T-cell (primary cell): ENCODE data around the gene MMEL1. TPM values are rescaled to one million over a fixed set of nuclear protein-coding genes. Genes with fewer than 3 reads are reported as not detected.

Experiments
- ATAC-seq, 4 experiments: fragments of 200-7000 bp in 3 of 4; fragments of 150-1000 bp in 1 of 4; cut with Tn5 transposase; replicated peaks in 1 of 4; 1 replicate in 3 of 4; 2 replicates in 1 of 4; pipeline ENCODE4 v1.10.0; 2021; ENCODE audit warnings: moderate library complexity in 3 of 4, mild to moderate bottlenecking in 2 of 4, moderate number of reproducible peaks in 1 of 4
- CTCF ChIA-PET, 2 donors: fragments of 300-600 bp; sonication (Branson Sonifier 250); formaldehyde crosslinking; loops; one replicate each; lab custom pipeline; 2022; ENCODE audit warnings: antibody characterized with exemption in 2 of 2; lab: Charles Lee
- POLR2A ChIA-PET, 2 donors: fragments of 300-600 bp; sonication (Branson Sonifier 250); formaldehyde crosslinking; loops; one replicate each; lab custom pipeline; 2022; ENCODE audit warnings: antibody characterized with exemption in 2 of 2; lab: Charles Lee
- DNase-seq, 35 experiments: peaks; one replicate each; pipeline versions ENCODE4 v3.0.0 to v3.0.0-alpha.2; 2013 to 2023
- H3K27ac ChIP-seq: one replicate; pipeline ENCODE4 v1.5.1; 2013; ENCODE audit warnings: low read length
- H3K27me3 ChIP-seq, 2 experiments: replicated peaks in 1 of 2; 1 replicate in 1 of 2; 2 replicates in 1 of 2; pipeline versions ENCODE4 v1.6.1 to v1.7.0; 2013; ENCODE audit warnings: low read length in 1 of 2, mixed read lengths in 1 of 2; ENCODE audit not compliant: control insufficient read depth in 2 of 2, insufficient read depth in 2 of 2; ENCODE audit errors: extremely low read depth in 1 of 2
- H3K36me3 ChIP-seq, 2 donors: 1 replicate in 1 of 2; 2 replicates in 1 of 2; pipeline versions ENCODE4 v1.6.1 to v1.7.0; 2013; ENCODE audit warnings: low read length in 1 of 2; ENCODE audit not compliant: control insufficient read depth in 2 of 2, insufficient read depth in 1 of 2; ENCODE audit errors: extremely low read depth in 1 of 2
- H3K4me1 ChIP-seq, 2 experiments: 1 replicate in 1 of 2; 2 replicates in 1 of 2; pipeline versions ENCODE4 v1.6.1 to v1.7.0; 2013; ENCODE audit warnings: low read length in 2 of 2, mixed read lengths in 1 of 2; ENCODE audit not compliant: insufficient read depth in 2 of 2, control insufficient read depth in 1 of 2; ENCODE audit errors: extremely low read depth in 1 of 2
- H3K4me3 ChIP-seq, 2 donors: 1 replicate in 1 of 2; 2 replicates in 1 of 2; pipeline versions ENCODE4 v1.5.1 to v1.7.0; 2013; ENCODE audit warnings: mild to moderate bottlenecking in 2 of 2, low read length in 1 of 2, moderate library complexity in 1 of 2; ENCODE audit not compliant: control insufficient read depth in 1 of 2; ENCODE audit errors: extremely low read depth in 1 of 2
- H3K9me3 ChIP-seq: 2 replicates; pipeline ENCODE4 v1.7.0; 2013
- H3K27ac Mint-ChIP-seq, 2 donors: one replicate each; pipeline ENCODE4 v1.8.0; 2020 to 2021; ENCODE audit warnings: mild to moderate bottlenecking in 2 of 2, mixed read lengths in 2 of 2
- H3K27me3 Mint-ChIP-seq, 2 donors: one replicate each; pipeline ENCODE4 v1.8.0; 2021 to 2022; ENCODE audit warnings: mixed read lengths in 2 of 2
- H3K36me3 Mint-ChIP-seq: one replicate; pipeline ENCODE4 v1.8.0; 2021; ENCODE audit warnings: mixed read lengths
- H3K4me1 Mint-ChIP-seq, 3 donors: one replicate each; pipeline ENCODE4 v1.8.0; 2020 to 2022; ENCODE audit warnings: mixed read lengths in 3 of 3, mild to moderate bottlenecking in 1 of 3
- H3K4me3 Mint-ChIP-seq, 3 donors: one replicate each; pipeline ENCODE4 v1.8.0; 2020 to 2022; ENCODE audit warnings: mild to moderate bottlenecking in 3 of 3, mixed read lengths in 3 of 3, moderate library complexity in 3 of 3
- H3K9me3 Mint-ChIP-seq, 3 donors: one replicate each; pipeline ENCODE4 v1.8.0; 2020 to 2022; ENCODE audit warnings: mixed read lengths in 3 of 3
- WGBS: methylation state at CpG from one replicate; pipeline ENCODE4 v1.1.5; 2013; ENCODE audit warnings: missing lambda C conversion rate; ENCODE audit not compliant: insufficient coverage; 5-methylcytosine and 5-hydroxymethylcytosine counted together
- total RNA-seq, 35 experiments: library from RNA in 6 of 35; stranded (reverse) in 6 of 35; fragments of 120-200 nt in 1 of 35; gene quantifications; one replicate each; pipeline versions ENCODE4 v1.2.1 to v1.2.4 and lab custom pipeline; 2013 to 2026

The MMEL1 gene
- total RNA-seq, 5 donors from 2014 or later (not counting 1 experiment from before 2014, with no cell fraction given): 0.72 to 3.3 (median 1.0) TPM

- Histone ChIP-seq H3K27ac (no peak overlapping the region), H3K9me3 (no peaks in the 10 kb centered on the region), H3K4me3 (no peak overlapping the region), H3K36me3 (no peaks in the 10 kb centered on the region), H3K4me1 (peaks cover 0 to under 1% of the 10 kb centered on the region in 2 experiments), H3K27me3 (peaks cover 0 to 46% of the 10 kb centered on the region in 2 experiments)
- ChIA-PET POLR2A (no interaction called here), CTCF (no interaction called here)
- Mint-ChIP-seq H3K27me3 (peaks cover 0 to 15% of the 10 kb centered on the region in 2 donors), H3K27ac (no peak overlapping the region), H3K36me3 (no peaks in the 10 kb centered on the region), H3K4me3 (no peak overlapping the region), H3K9me3 (peaks cover 0 to 5% (median 0%) of the 10 kb centered on the region in 3 donors), H3K4me1 (no peaks in the 10 kb centered on the region)
- ATAC-seq: no peak
- WGBS: 100% methylated on average over 1 of the region's 3 CpGs
- DNase-seq: no peak
Measured at GRCh38 chr1:2598329-2598931, 34.4 kb downstream of the MMEL1 start.

GRCh38 chr1:2597441-2598328 lies 35.1 kb downstream of the MMEL1 start:
- H3K27ac Mint-ChIP-seq: no peak overlapping the region
- no peak overlapping the region for H3K27ac ChIP-seq
- no peak overlapping the region for H3K4me3 ChIP-seq
- peaks cover 0 to 42% of the 10 kb centered on the region in 2 experiments for H3K27me3 ChIP-seq
- H3K4me1 ChIP-seq: peaks cover 0 to 8% of the 10 kb centered on the region in 2 experiments
- no peaks in the 10 kb centered on the region for H3K9me3 ChIP-seq
- CTCF ChIA-PET: no interaction called here
- H3K36me3 Mint-ChIP-seq: no peaks in the 10 kb centered on the region
- POLR2A ChIA-PET: no interaction called here
- H3K4me3 Mint-ChIP-seq: no peak overlapping the region
- no peak for DNase-seq
- ATAC-seq: no peak
- H3K36me3 ChIP-seq: no peaks in the 10 kb centered on the region
- peaks cover 0 to 5% (median 0%) of the 10 kb centered on the region in 3 donors for H3K9me3 Mint-ChIP-seq
- WGBS: 81% methylated on average over 29 of the region's 34 CpGs
- H3K27me3 Mint-ChIP-seq: peaks cover 0 to 13% of the 10 kb centered on the region in 2 donors
- peaks cover 0 to 3% (median 0%) of the 10 kb centered on the region in 3 donors for H3K4me1 Mint-ChIP-seq

GRCh38 chr1:2596530-2597333 lies 36.1 kb downstream of the MMEL1 start:
- Histone ChIP-seq H3K27me3 (peaks cover 0 to 41% of the 10 kb centered on the region in 2 experiments), H3K4me3 (no peak overlapping the region), H3K4me1 (peaks cover 0 to 14% of the 10 kb centered on the region in 2 experiments), H3K9me3 (no peaks in the 10 kb centered on the region), H3K36me3 (no peaks in the 10 kb centered on the region), H3K27ac (no peak overlapping the region)
- Mint-ChIP-seq H3K27ac (no peak overlapping the region), H3K36me3 (no peaks in the 10 kb centered on the region), H3K9me3 (peaks cover 0 to 5% (median 0%) of the 10 kb centered on the region in 3 donors), H3K27me3 (peaks cover 0 to 8% of the 10 kb centered on the region in 2 donors), H3K4me3 (no peak overlapping the region), H3K4me1 (peaks cover 0 to 7% (median 0%) of the 10 kb centered on the region in 3 donors)
- POLR2A ChIA-PET: interaction anchor here in 1 of 2 donors (0.6 kb wide), 1 partner anchor 12 kb away, joined by 3 read pairs; no protein-coding TSS in a partner anchor
- no peak for DNase-seq
- no peak for ATAC-seq
- CTCF ChIA-PET: no interaction called here
- 82% methylated on average over 19 of the region's 28 CpGs for WGBS

GRCh38 chr1:2595812-2596529 lies 36.8 kb downstream of the MMEL1 start:
- Histone ChIP-seq H3K27ac (no peak overlapping the region), H3K9me3 (no peaks in the 10 kb centered on the region), H3K27me3 (peaks cover 0 to 41% of the 10 kb centered on the region in 2 experiments), H3K4me3 (no peak overlapping the region), H3K36me3 (no peaks in the 10 kb centered on the region), H3K4me1 (peaks cover 0 to 14% of the 10 kb centered on the region in 2 experiments)
- Mint-ChIP-seq H3K27me3 (peaks cover 0 to 5% of the 10 kb centered on the region in 2 donors), H3K9me3 (peaks cover 0 to 5% (median 0%) of the 10 kb centered on the region in 3 donors), H3K4me3 (no peak overlapping the region), H3K4me1 (peaks cover 0 to 8% (median 0%) of the 10 kb centered on the region in 3 donors), H3K27ac (no peak overlapping the region), H3K36me3 (no peaks in the 10 kb centered on the region)
- CTCF ChIA-PET: no interaction called here
- WGBS: 87% methylated on average over 27 of the region's 31 CpGs
- DNase-seq (no peak), ATAC-seq (no peak)
- POLR2A ChIA-PET: interaction anchor here (0.6 kb wide), 2 partner anchors 12 to 173 kb away, joined by 3 read pairs; no protein-coding TSS in a partner anchor

- H3K27ac ChIP-seq: no peak overlapping the region
- peaks cover 0 to 41% of the 10 kb centered on the region in 2 experiments for H3K27me3 ChIP-seq
- H3K27ac Mint-ChIP-seq: no peak overlapping the region
- no peaks in the 10 kb centered on the region for H3K36me3 Mint-ChIP-seq
- peaks cover 0 to 14% of the 10 kb centered on the region in 2 experiments for H3K4me1 ChIP-seq
- no peak for DNase-seq
- peaks cover 0 to 8% (median 0%) of the 10 kb centered on the region in 3 donors for H3K4me1 Mint-ChIP-seq
- peaks cover 0 to 5% (median 0%) of the 10 kb centered on the region in 3 donors for H3K9me3 Mint-ChIP-seq
- H3K4me3 ChIP-seq: no peak overlapping the region
- CTCF ChIA-PET: no interaction called here
- H3K27me3 Mint-ChIP-seq: peaks cover 0 to 5% of the 10 kb centered on the region in 2 donors
- H3K9me3 ChIP-seq: no peaks in the 10 kb centered on the region
- 88% methylated on average over 18 of the region's 19 CpGs for WGBS
- no peak for ATAC-seq
- POLR2A ChIA-PET: interaction anchor here in 1 of 2 donors (0.6 kb wide), 1 partner anchor 172 kb away, joined by 3 read pairs; no protein-coding TSS in a partner anchor
- H3K4me3 Mint-ChIP-seq: no peak overlapping the region
- H3K36me3 ChIP-seq: no peaks in the 10 kb centered on the region
Measured at GRCh38 chr1:2595261-2595811, 37.5 kb downstream of the MMEL1 start.
